22Rv1 (cell line): ENCODE data around the gene DTNA.

ENCODE experiments used
- ZFX ChIP-seq: fragments of 450-650 bp; IDR thresholded peaks from 2 replicates; pipeline ENCODE4 v1.6.1; 2017; ENCODE audit warnings: antibody characterized with exemption, borderline replicate concordance
- TF ChIP-seq, protein P1 (sequence below): fragments of 450-650 bp; IDR thresholded peaks from 2 replicates; pipeline ENCODE4 v1.5.1; 2017; ENCODE audit warnings: mild to moderate bottlenecking

DNA sequence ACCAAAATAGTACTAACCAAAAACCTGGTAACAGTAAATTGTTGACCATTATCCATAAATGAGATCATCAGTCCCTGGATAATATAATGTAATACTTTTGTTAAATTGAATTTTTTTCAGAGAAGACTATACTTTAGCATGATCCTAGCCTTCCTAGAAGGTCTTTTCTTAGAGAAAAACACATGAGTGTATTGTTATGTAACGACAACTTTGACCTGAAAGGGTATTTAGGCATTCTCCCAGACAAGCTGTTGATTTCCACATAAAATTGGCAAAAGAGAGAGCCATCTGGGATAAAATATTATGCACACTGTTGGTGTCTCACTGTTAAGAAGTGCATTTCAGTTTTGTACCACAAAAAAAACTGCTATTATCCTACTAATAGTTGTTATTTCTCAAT, 211.1 kb downstream of the DTNA start:
- TF ChIP-seq, protein P1, sequence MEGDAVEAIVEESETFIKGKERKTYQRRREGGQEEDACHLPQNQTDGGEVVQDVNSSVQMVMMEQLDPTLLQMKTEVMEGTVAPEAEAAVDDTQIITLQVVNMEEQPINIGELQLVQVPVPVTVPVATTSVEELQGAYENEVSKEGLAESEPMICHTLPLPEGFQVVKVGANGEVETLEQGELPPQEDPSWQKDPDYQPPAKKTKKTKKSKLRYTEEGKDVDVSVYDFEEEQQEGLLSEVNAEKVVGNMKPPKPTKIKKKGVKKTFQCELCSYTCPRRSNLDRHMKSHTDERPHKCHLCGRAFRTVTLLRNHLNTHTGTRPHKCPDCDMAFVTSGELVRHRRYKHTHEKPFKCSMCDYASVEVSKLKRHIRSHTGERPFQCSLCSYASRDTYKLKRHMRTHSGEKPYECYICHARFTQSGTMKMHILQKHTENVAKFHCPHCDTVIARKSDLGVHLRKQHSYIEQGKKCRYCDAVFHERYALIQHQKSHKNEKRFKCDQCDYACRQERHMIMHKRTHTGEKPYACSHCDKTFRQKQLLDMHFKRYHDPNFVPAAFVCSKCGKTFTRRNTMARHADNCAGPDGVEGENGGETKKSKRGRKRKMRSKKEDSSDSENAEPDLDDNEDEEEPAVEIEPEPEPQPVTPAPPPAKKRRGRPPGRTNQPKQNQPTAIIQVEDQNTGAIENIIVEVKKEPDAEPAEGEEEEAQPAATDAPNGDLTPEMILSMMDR = no peak
- no peak for TF ChIP-seq ZFX
